H1 (cell line): ENCODE measurements around the gene TDRD5. TPM values are rescaled to one million over a fixed set of nuclear protein-coding genes. Genes with fewer than 3 reads are reported as not detected.

Experiments used
- RNF2 ChIP-seq: fragments of 200-900, 300-1000 bp; sonication (generic); IDR thresholded peaks from 2 replicates; pipeline ENCODE4 v1.7.1; 2016; ENCODE audit warnings: borderline replicate concordance, low read depth, mild to moderate bottlenecking, antibody characterized with exemption, low read length; ENCODE audit not compliant: poor library complexity, severe bottlenecking; ENCODE audit errors: missing control alignments
- SIN3A ChIP-seq, 2 experiments: IDR thresholded peaks in 1 of 2; conservative IDR thresholded peaks in 1 of 2; 2 replicates each; pipeline ENCODE4 v1.6.1; 2011 to 2012; ENCODE audit warnings: low read length in 2 of 2, improper control_type of control experiment in 1 of 2, low read depth in 1 of 2, mild to moderate bottlenecking in 1 of 2
- polyA plus RNA-seq, 7 experiments: library from polyadenylated mRNA; depleted of rRNA in 3 of 7; stranded (reverse) in 5 of 7; unstranded in 2 of 7; fragments of >200 nt in 5 of 7; fragments of 200-250 nt in 2 of 7; gene quantifications; 1 replicate in 5 of 7; 2 replicates in 1 of 7; 4 replicates in 1 of 7; pipeline versions ENCODE4 v1.2.1 to v1.2.3, GENCODE V29; 2011 to 2013; ENCODE audit warnings: missing spikeins in 2 of 7, mixed read lengths in 2 of 7
- total RNA-seq: library from RNA; stranded (reverse); fragmentation: NEBNext Ultra II Directional; extraction: Animal tissue kit (Norgen Biotek cat#: 25700); gene quantifications from 2 replicates; pipeline ENCODE4 v1.2.1, GENCODE V29; 2021
- TF ChIP-seq, protein P1 (sequence below): IDR thresholded peaks from 2 replicates; pipeline ENCODE4 v1.6.1; 2012; ENCODE audit warnings: low read length, inconsistent platforms

TDRD5 gene
- total and polyA plus RNA-seq, 2 of the 8 experiments (the other 6 are each of a cell fraction or from before 2014, with no cell fraction given) = 0.53 to 1.4 TPM

DNA sequence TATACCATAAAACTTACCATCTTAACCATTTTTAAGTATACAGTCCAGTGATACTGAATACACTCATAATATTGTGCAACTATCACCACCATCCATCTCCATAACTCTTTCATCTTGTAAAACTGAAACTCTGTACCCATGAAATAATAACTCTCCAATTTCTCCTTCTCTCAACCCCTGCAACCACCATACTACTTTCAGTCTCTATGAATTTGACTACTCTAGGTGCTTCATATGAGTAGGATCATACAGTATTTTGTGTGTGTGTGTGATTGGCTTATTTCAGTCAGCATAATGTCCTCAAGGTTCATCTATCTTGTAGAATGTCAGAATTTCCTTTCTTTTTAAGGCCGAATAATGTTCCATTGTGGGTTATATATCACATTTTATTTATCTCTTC is 33.6 kb upstream of the TDRD5 start (continued):
- no peak for TF ChIP-seq RNF2
- TF ChIP-seq, protein P1, sequence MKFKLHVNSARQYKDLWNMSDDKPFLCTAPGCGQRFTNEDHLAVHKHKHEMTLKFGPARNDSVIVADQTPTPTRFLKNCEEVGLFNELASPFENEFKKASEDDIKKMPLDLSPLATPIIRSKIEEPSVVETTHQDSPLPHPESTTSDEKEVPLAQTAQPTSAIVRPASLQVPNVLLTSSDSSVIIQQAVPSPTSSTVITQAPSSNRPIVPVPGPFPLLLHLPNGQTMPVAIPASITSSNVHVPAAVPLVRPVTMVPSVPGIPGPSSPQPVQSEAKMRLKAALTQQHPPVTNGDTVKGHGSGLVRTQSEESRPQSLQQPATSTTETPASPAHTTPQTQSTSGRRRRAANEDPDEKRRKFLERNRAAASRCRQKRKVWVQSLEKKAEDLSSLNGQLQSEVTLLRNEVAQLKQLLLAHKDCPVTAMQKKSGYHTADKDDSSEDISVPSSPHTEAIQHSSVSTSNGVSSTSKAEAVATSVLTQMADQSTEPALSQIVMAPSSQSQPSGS = no peak
- TF ChIP-seq SIN3A (conservative IDR thresholded peaks at IDR 0.05 in 1 of 2, IDR thresholded peaks at IDR 0.05 in 1 of 2; ENCODE audit: low read depth in 1 of 2, low read length in 2 of 2) = no peak
